GM18508 (cell line): Measurements from ENCODE around the gene GANAB.
A peak's percentile ranks its signal among the peaks of the same experiment; 100 is the strongest.
"Not testable (repeated sequence)": the region's sequence is repeated elsewhere in the genome, so short reads cannot be mapped to it uniquely, and the experiment has no call there.

Experiments used
- ATAC-seq: cut with Tn5 transposase; IDR thresholded peaks from one replicate; pipeline ENCODE4 v1.9.1; 2021; ENCODE audit warnings: moderate number of reproducible peaks; ENCODE audit not compliant: insufficient read depth, unreplicated experiment

Gene GANAB

DNA sequence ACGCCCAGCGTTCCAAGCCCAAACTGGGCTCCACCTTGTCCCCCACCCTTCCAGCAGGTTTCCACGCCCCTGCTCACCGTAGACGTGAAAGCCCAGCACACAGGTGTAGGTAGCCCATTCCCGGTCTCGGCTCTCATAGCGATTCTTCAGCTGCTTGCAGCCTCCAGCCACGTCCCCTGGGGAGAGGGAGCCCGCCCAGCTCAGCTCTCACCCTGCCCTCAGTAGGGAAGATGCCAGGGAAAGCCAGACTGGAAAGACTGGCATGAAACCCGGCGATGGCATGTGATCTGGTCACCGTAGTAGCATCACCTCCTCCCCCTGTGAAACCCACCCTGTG is 43.4 kb downstream of the GANAB start:
- ATAC-seq: no peak

DNA sequence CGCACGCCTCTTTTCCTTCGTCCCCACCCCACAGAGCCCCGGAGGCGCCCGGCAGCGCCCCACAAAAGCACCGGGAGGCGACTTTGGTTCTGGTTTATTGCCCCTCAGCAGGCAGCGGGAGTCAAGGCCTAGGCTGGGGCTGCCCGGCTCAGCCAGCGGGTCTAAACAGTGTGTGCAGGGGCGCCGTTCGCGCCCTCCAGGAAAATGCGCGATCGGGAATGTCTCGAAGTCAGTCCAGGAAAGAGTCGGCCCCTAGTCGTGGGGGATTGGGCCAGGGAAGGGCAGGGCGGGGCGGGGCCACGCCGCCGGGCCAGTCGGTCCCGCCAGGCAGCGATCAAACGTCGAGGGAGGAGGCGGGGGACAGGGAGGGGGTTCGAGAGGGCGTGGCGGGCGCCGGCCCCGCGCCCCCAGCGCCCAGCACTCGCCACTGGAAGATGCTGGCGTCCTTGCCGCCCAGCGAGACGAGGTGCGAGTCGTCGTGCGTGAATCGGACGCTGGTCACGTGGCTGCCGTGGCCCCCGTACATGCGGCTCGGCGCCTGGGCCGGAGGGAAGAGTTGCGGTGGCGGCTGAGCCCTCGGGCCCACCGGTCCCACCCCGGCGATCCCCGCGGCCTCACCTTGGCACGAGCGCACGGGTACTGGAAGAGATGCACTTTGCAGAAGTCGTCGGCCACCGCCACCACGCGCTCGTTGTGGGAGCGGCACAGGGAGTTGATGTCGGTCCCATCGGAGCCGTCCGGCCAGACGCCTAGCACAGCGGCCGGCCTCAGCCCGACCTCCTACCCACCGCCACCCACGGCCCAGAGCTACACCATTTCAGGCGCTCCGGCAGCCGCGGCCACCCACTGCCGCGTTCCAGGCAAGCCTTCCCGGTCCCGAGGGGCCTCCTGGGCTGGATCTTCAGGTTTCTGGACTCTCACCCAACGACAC is 44.0 kb downstream of the GANAB start:
- ATAC-seq: no peak

DNA sequence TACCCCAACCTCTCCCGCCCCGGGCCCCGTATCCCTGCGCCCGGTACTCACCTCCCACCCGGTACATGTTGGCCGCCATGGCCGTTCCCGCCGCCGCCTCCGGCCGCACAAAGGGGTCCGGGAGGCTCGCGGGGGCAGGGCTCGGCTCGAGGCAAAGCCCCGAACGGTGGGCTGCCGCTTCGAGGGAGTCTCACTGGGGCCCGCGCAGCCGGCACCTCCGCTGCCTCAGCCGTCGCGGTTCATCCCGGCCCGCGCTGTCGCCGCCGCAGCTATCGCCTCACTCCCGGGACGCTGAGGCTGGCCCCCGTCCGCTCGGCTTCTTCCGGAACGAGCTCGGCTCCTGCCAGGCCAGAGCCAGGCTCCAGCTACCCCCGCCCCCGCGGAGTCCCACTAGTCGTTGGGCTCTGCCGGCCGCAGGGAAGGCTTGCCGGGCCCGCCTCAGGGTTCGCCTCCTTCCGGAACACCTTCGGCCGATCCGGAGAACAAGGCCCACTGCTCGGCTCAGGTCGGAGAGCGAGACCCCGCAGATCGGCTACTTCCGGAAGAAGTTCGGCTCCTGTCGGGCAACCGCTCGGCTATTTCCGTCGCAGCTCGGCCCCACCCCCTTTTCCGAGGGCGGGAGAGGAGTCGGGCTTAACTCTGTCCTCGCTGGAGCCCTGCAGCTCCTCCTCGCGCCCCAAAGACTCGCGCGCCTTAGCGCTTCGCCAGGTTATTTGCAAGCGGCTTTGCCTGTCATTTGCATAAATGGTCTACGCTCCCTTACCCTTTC is 44.9 kb downstream of the GANAB start, which contains the start of gene MTA2:
TSS of gene MTA2 (minus strand) at position 494 of the 769 bp plus-strand sequence. CDS start at position 79, 415 bp downstream.
- ATAC-seq: peak; percentile 48

DNA sequence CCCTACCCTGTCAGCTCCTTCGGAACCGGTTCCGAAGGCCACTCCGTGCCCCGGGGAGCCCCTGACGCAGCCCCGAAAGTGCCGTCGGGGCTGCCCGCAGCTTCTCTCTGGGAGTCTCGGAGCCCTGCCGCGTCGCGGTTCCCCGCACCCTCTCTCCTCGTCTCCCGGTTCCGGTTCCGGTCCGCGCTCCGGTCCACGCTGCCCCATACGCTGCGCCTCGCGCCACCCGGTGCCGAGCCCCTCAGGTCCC is 45.4 kb downstream of the GANAB start:
- ATAC-seq: no peak

DNA sequence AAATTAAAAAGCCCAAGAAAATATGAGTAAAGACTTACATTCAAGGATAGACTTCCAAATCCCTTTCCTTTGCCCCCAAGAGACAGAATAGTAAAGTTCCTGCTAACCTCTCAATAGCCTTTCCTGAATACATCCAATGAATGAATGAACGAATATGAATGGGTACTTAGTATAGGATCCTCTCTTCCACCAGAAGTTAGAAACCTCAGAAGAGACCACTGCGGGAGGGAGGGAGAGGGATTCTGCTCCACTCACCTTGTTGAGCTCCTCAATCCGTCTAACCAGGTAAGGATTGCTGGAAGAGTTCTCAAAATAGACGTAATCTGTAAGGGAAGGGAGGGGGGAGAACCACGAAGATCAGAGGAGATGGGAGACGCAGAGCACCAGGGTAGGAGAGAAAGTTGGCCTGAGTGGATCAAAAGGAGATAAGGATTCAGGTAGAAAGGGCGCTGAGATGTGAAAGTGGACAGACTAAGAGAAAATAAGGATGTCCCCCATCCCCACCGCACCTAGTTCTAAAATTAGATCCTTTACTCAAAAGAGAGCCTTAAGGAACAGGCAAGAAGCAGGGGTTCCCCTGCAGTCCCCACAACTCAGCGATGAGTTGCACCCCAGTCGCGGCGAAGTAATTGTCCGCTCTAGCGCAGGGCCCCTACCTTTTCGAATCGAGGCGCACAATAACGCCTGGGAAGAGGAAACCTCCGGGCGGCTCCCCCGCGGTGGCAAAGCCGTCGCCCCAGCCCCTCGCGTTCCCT is 45.9 kb downstream of the GANAB start:
- no peak for ATAC-seq

DNA sequence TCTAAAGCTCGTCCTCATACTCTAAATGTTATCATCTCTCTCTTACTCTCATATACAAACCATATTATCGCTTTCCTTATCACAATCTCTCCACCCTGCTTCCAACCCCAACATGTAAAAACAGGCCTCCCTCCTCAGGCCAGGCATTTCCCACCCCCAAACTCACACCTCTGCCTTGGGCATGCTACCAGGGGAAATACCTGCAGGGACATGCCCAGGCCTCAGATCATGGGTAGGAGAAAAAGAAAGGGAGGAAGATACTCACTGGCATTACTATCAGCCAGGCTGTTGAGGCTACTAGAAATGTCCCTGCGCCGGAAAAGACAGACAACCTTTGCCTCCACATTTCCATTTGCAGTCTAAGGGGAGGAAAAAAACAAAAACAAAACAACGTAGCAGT is 46.5 kb downstream of the GANAB start:
- no peak for ATAC-seq

DNA sequence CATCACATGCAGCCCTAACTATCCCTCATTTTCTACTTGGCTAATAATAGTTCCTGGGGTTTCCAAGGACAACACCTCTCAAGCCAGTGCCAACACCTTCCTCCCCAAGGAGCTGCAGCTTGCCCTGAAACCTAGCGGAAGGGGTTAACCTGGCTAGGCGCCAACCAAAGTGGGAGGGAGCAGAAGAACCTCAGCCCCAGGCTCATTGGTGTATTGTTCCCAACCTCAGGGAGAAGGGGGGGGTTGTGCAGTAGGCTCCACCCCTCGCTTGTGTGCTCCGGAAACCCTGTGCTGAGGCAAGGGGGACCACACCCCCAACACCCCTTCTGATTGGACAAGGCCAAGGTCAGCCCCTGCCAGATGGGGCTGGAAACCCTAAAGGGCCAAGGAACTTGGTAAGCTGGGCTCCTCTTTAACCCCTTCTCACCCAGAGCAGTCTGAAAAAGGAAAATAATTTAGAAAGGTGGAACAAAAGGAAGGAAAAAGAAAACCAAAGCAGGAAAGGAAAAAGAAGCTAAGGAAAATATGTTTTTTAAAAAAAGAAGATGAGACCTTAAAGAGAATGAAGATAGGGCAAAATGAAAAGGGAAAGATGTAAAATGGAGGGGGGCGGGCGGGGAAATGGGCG is 47.2 kb downstream of the GANAB start:
- ATAC-seq: no peak

DNA sequence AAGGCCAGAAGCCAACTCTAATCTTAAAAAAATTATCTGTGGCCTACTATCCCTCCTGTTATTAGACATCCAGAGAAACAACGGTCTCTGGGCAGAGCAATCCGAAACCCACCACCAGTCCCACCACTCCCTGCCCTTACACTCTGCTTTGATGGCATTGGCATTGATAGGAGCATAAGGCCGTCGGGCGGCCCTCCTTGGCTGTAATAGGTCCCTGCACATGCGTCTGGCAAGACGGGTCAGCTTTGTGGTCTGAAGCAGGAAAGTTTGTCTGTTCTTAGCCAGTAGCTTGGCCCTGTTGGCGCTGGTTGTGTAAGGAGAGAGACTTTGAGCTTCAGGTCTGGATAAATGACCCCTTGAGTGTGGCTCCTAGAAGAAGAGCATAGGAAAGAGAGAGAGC is 51.3 kb downstream of the GANAB start:
- no peak for ATAC-seq

DNA sequence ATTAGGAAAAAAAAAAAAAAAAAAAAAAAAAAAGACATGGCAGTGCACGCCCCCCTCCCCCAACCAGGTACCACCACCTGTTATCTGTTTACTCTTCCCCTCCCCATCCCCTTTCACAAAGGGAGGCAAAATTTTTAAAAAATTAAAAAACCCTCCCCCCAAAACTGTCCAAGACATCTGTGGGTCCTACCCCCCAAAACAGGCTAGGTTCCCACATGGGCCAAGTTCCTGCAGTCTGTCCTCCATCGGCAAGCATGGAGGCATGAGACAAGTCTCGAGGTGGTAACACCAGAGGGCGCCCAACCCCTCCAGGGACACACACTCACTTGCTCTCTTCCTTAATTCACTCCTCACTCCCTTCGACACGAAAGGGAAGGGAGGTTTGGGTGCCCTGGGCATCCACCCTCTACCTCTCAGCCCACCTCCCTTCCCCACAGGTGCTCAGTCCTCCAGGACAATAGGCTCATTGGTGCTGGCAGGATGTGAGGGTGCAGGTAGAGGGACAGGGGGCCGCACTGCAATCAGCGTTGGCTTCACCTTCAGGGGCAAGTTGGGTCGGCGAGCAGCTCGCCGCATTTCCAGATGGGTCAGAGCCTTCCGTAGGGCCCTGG is 52.9 kb downstream of the GANAB start:
- ATAC-seq: no peak

DNA sequence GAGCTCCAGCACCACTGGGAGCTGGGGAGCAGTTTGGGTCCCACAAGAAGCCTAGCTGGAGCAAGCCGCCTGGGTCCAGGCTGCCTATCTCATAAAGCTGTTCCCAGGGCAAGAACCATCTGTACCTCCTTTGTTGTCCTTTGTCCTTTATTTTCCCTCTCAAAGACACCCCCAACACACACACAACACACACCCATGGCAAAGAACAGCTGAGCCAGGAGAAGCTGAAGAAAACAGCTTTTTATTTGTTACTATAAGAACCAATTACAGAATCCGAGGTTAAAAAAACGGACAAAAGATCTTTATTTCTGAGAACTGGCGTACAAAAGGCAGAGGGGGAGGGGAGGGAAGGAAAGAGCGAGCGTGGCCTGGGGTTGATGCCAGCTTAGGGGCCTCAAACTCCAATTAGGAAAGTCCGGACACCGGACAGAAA is 53.4 kb downstream of the GANAB start:
- no peak for ATAC-seq

DNA sequence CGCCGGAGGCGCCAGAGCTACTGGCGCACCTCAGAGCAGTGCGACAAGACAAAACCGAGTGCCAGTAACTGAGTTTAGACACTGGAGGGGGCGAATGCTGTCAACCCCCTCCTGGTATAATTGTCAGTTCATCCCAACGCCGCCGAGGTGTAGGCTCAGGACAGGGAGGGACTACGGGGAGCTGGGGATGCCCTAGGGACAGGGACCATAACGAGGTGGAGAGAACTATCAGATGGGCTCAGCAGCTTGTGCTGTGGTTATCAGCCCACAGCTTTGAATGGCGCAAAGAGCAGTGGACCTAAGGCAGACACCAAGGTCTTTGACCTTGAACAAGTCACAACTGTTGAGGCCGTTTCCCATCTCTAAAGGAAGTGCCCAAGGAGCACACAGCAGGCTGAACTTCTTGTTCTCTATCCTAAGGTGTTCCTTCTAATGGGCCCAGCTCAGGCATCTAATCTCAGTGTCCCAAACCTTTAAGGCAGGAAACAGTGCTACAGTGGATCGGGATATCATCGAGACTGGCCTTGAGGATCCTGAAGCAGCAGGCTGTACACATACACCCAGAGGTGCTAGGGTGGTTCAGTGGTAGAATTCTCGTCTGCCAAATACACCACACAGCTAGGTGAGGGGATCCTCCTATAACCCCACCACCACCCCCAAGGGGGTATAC is 54.1 kb downstream of the GANAB start:
- ATAC-seq: no peak

DNA sequence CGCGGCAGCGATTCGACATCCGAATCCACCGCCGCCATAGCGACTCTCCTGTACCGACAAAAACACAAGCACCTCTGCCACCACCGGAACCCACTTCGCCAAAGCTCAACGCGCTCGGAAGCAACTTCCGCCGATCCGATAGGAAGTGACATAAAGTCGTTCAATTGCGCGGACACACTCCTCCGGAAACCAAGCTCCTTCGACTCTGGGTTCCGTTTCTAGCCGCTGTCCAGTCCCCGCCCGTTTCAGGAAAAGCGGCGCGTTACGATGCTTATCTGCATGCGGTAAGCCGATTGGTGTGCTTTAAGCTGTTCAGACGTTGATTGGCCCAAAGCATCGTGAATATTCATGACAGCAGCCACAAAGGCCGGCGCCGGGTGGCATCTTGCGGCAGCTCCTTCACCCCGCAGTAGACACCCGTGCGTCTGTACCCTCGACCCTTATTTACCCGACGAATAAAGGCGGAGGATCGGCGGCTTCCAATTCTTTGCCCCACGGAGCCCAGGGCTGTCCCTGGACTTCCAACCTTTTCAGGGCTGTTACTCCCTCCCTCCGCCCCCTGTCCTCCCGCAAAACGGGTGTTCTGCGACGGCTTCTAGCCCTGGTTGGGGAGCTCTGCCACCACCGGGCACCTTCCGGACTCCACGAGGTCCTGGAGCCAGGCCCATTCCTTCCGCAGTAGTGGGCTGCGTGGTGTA is 54.8 kb downstream of the GANAB start, which contains the start of gene TUT1:
TSS of gene TUT1 (minus strand) at position 76 of the 698 bp plus-strand sequence. CDS start at position 38, 38 bp downstream.
- ATAC-seq: peak; percentile 58

DNA sequence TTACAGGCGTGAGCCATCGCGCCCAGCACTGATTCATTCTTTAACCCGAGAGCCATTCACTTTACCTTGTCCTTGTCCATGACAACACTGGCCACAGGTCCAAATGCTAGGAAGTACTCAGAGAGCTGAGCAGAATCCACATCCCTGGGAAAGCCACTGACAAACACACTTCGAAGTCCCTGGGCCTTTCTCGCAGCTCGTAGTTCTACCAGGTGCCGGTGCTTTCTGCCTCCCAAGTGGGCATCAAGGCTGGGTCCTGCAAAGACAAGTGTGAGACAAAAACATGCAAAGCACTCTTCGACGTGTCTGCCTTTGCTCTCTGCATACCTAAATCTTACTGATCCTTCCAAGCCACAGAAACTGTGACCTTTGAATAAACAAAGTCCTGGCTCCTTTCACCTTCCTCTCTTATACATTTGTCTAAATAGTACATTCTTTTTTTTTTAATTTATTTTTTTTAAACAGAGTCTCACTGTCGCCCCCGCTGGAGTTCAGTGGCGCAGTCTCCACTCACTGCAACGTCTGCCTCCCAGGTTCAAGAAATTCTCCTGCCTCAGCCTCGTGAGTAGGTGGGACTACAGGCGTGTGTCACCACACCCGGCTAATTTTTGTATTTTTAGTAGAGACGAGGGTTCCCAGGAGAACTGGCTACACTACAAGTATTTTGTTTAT is 57.3 kb downstream of the GANAB start:
- ATAC-seq: no peak

DNA sequence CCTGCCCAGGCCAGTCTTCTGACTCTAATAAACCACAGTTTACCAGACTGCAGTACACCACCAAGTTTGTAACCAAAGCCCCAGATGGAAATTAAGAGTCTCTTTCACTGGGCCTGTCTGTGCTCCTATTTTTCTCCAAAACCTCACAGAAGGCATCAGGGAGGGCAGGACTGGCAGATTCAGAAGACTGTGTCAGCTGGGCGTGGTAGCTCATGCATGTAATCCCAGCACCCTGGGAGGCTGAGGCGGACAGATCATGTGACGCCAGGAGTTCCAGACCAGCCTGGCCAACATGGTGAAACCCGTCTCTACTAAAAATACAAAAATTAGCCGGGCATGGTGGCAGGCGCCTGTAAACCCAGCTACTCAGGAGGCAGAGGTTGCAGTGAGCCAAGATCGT is 61.1 kb downstream of the GANAB start:
- ATAC-seq: not testable (repeated sequence)

DNA sequence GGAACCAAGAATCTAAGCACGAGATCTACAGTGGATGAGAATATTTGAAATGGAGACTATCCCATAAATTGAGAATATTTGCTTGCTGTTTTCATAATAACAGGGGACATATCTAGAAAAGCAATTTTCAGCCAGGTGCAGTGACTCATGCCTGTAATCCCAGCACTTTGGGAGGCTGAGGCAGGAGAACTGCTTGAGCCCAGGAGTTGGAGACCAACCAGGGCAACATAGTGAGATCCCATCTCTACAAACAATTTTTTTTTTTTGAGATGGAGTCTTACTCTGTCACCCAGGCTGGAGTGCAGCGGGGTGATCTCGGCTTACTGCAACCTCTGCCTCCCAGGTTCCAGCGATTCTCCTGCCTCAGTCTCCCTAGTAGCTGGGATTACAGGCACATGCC is 64.7 kb downstream of the GANAB start:
- ATAC-seq: not testable (repeated sequence)

DNA sequence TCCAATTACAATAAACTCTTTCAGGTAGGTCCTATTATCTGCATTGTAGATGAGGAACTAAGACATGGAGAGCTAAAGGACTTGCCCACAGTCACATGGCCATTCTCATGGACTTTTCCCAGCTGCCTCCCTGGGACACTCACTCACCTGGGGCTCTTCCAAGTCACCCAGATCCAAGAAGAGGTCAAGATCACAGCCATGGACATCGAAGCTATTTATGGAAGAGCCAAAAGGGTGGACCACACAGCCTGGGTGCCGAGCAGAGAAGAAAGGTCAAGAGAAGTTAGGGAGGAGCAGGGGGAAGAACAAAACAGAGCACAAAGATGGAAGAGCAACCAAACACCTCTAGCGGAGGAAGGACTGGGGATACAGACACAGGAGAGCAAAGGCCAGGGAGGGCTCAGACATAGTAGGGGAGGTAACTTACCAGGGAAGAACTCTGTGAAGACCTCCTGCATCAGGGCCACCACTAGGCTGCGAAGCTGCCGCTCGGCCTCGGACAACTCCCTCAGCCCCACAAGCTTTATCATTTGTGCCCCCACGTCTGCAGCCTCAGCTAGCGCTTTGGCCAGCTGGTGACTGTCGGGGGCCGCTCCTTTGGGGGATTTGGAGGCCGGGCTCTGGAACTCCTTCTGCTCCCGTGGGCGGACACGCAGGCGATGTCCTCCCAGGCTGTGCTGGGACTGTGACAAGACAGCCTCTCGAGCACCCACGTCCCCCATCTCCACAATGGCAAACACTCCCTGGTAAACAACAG is 65.3 kb downstream of the GANAB start:
- no peak for ATAC-seq

DNA sequence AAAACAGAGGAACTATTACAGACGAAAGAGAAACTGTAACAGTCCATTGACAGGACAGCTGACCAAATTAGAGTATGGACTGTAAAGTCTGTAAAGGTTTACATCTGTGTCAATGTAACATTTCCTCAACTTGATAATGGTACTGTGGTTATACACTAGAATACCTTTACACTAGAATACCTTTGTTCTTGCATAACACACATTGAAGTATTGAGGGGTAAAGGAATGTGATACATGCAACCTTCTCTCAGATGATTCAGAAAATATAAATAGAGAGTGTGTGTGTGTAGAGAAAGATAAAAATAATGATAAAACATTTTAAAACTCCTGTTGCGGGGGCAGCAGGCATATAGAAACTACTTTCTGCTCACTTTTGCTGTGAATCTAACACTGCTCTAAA is 67.2 kb downstream of the GANAB start:
- ATAC-seq: no peak

DNA sequence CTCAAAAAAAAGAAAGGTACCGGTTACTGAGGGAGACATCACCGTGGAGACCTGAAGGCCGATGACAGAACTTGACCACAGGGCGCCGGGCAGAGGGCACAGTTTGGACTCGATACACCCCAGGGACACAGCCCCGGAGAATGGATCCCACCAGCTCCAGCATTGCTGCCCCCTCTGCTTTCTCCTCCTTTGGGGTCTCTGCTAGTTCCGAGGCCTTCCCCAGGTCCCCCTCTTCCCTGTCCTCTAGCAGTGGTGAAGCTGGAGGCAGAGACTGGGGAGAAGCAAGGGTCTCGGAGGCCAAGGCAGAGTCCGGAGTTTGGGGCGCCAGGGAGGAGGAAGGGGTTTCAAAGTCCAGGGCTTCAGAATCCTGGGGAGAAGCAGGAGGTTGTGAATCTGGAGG is 67.9 kb downstream of the GANAB start:
- no peak for ATAC-seq
